Stimulated activated CD4-positive, alpha-beta T cell treated with anti-CD3 and anti-CD28 coated beads, TNF-alpha, amount 100 ng/mL, for 1 hour (primary cell): Measurements from ENCODE around the gene IRX2.

Experiments
- DNase-seq, 3 donors: peaks; one replicate each; pipeline ENCODE4 v3.0.0-alpha.2; 2020; ENCODE audit warnings: low read depth in 3 of 3, low spot score in 1 of 3

Gene IRX2

DNA sequence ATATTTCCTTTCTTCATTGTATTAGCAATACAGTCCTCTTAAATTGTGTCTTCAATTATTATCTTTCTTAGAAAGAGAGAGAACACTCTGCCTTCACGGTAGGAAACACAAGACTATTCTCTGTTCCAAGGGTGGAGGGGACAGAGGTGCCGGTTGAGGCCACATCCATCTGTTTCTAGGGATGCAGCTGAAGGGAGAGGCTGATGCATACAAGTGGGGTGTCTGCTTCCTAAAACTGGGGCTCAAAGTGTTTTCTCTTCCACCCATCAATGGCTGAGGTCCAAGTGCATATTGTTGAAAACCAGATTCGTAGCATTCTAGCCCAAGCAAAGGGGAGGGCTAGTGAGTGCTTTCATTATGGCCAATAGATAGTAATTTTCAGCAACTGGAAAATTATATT lies 9.5 kb downstream of the IRX2 start:
- DNase-seq, result no peak

GRCh38 chr5:2740876-2741555 lies 10.5 kb downstream of the IRX2 start:
- DNase-seq, result no peak

DNA sequence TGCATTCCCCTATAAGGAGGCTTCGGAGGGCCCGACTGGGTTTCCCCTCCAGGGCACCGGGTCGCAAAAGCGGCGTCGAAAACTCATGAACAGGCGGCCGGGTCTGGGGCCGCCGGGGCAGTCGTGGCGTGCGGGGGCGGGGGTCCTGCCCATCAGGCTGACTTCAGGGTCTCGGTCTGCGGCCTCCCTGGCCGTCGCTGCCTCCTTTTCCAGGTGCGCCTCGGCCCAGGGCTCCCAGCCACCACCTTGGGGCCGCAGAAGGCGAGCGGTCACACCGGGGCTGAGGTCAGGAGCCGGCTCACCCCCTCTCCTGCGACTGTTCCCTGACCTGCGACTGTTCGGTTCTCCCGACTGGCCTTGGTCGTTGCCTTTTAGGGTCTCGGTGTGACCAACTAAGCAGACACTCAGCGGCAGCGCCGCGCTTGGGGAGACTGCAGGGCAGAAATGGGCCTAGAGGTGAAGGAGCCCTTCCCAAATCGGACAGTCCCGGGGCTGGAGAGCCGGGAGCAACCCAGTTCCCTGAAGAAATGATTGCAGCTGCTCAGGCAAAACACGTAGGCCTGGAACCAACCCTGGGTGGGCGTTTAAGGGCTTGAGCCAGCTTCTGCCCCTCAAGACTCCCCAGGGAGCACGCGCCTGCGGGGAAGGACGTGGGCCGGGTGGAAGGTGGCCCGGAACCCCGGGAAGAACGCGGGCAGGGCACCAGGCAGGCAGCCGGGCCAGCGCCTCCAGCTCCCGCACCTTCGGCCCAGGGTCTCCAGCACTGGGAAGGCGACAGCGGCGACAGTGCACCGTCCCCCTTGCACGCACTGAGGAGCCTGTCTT lies 11.2 kb downstream of the IRX2 start:
- no peak for DNase-seq

DNA sequence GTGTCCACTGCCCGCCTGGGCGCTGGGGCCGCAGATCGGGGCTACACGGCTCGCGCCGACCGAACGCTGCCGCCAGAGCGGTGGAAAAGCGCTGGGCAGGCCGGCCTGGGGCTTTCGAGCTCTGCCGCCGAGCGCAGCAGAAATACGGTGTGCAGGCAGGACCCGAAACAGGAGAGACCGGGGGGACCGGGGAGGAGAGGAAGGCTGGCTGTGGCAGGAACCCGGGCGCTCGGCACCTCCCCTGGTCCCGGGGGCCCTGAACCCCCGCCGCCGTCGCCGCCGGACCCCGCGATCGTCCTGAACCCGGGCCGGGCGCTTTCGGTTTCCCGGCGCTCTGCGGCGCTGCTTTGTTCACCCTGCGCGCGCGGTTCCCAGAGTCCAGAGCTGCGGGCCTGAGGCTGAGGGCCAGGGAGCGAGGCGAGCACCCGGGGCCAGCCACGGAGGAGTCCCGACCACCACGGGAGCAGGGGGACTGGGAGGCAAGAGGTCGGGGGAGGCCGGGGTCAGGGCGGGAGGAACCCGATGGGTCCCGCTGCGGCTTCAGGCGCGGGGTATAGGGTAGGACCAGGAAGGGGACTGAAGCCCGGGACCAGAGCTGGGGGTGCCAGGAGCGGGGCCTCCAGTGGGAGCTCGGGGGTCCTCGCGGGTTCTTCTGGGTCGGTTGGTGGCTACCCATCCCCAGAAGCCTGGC lies 12.0 kb downstream of the IRX2 start:
- no peak for DNase-seq

DNA sequence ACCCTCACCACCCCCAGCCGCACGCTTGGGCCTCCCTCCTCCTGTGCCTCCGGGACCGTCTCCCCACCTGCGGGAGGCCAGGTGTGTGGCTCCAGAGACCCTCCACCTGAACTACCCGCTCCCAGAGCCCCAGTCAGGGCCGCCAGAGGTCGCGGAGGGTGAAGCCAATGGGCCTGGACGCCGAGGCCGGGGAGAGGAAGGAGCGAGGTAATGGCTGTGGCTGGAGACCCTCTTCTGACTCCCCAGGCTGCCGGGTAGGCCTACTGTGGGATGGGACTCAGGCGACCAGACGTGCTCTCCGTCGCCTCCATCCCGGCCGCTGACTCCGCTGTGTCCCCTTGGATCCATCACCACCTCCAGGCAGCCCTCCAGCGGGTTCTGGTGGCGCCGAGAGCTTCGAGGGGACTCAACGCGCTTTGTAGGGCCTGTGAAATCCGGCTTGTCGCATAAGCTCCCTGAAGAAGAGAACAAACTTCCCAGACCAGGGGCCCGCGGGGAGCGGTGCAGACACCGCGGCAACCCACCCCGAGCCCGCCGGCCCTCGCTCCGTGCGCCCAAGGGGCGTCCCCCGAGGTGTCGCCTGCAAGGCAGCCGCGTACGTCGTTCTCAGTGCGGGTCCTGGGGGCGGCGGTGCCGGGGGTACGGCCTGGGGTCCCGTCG lies 12.6 kb downstream of the IRX2 start:
- no peak for DNase-seq

- no peak for DNase-seq
Measured at GRCh38 chr5:2738156-2738699, 13.2 kb downstream of the IRX2 start.

GRCh38 chr5:2737273-2738155 lies 14.0 kb downstream of the IRX2 start:
- no peak for DNase-seq

DNA sequence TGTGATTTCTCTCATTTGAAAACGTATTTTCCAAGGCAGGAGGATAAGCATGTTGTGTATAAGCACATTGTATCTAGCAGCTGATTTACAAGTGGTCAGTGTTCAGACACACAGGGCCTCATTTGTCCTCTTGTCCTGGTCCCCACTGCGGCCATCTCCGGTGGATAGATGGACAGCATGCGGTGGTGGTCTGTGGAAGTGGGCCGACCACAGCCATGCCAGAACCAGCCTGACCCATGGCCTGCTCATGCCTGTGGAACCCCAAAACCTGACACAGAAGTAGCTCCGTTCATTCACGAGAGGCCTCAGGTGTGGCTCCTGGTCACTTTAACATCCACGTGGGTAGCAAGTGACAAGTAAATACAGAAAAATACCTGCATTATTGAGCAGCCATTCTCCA lies 14.6 kb downstream of the IRX2 start:
- no peak for DNase-seq

GRCh38 chr5:2735996-2736395 lies 15.5 kb downstream of the IRX2 start:
- no peak for DNase-seq

GRCh38 chr5:2732850-2733249 lies 18.6 kb downstream of the IRX2 start:
- DNase-seq, result no peak

DNA sequence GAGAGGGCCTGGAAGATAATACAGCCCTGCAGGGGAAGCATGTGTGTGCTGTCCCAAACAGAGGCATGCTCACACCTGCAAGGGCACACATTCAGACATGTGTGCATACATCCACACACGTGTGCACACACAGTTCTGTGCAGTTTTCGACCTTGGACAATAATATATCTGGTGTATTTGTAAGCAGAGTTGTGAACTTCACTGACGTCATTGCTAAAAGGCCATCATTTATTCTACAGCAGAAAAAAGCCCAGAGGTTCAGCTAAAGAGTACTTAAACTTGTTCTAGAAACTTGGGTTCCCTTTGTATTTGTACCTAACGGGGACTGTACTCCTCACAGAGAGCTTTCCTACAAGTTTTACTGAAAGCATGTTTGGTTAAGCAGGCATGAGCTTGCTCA lies 19.5 kb downstream of the IRX2 start:
- no peak for DNase-seq

DNA sequence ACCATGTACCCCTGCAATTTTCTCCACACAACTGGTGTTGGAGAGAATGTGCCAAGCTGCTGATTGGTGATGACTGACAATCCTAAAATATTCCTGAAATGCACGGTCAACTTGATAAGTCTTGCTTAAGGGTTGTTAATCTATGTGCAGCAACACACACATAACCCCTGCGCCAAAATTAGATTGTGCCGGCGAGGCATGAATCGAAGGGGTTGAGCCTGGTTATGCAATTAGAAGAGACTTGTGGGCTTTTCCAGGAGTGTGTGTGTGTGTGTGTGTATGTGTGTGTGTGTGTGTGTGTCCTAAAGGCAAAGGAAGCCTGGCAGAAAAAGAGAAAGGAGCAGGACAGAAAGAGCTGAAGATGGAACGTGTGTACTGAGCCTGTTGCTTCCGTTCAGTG lies 22.3 kb downstream of the IRX2 start:
- no peak for DNase-seq

- no peak for DNase-seq
Measured at GRCh38 chr5:2727550-2727949, 23.9 kb downstream of the IRX2 start.

DNA sequence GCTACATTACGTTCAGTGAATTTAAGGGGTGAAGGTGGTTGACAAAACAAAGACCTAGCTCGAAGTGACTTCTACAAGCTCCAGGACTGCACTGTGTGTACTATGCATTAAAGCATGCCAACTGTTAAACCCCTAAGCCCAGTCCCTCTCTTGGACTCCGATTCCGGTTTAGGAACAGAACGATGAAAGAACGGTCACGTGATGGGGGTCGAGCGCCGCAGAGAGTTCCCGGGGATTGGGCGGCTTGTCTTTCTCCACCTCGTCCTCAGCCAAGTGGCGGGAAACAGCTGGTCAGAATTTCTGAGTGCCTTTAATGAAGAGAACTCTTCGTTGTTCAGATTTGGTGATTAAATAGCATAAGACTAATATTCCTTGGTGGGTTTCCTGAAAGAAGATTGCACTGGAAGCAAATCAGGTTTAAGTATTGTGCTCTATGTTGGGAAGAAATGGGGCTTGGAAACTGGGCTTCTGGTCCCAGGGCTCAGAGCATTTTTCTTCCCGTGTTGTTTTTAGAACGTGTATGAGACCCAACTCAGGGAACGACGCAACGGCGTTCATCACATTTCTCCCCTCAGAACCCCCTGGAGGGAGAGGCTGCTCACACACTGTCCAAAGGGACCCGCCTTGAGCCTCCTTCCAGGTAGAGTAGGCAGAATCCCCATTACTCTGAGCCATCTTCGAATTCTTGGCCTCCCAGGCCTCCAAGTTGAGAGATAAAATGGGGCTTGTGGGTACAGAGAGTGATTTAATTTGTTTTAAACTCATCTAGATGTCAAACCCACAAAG lies 25.3 kb downstream of the IRX2 start:
- no peak for DNase-seq

GRCh38 chr5:2724831-2725230 lies 26.6 kb downstream of the IRX2 start:
- no peak for DNase-seq

- no peak for DNase-seq
Measured at GRCh38 chr5:2724031-2724581, 27.4 kb downstream of the IRX2 start.

DNA sequence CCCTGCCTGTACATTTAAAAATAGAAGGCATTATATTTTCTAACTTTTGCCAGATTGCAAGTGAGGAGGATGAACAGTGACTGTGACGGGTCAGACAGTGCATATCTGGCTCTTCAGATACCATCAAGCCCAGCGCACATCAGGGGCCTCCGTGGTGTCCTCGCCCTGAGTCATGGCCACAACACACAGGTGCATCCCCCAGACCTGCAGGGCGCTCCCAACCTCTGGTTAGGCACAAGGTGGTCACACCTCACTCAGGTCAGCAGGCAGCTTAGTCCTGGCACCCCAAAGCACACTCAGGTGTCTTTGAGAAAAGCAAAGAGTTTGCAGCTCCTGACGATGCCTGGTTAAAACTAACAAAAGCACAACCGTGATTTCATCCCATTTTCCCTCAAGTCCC lies 28.6 kb downstream of the IRX2 start:
- no peak for DNase-seq

DNA sequence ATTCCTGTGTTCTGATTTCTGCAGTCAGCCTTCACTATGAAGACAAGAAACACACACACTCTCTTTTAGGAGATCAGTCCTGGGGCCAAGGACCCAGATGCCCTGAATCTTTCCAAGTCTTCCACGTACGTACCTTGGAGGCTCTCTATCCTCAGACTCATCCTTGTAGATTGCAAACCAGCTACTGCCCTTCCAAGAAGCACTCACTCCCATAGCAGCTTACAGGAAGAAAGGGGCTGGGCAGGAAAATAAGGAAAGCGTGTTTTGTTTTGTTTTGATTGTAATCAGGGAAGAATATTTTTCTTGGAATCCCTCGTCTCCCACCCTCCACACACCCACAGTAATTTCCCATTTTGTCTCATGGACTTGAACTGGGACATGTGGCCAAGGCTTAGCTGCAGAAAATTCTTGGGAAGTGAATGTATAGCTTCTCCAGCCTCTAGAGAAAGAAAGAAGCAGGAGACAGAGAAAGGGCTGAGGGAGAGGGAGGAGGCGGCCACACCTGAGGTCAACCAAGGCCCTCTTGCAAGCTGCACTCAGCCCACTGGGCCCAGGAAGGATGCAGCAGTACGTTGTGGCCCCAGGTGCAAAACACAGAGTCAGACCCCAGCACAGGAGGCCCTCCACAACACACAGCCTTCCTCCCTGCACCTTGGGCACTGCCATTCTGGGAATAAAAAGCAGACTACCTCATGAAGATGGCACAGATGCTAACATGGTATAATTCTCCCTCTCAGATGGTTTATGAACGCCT lies 29.9 kb downstream of the IRX2 start:
- no peak for DNase-seq

GRCh38 chr5:2719332-2719731 lies 32.1 kb downstream of the IRX2 start:
- no peak for DNase-seq
